AG04450 (cell line): ENCODE data around the gene PIGV. TPM values are rescaled to one million over a fixed set of nuclear protein-coding genes. Genes with fewer than 3 reads are reported as not detected.
A peak's percentile ranks its signal among the peaks of the same experiment; 100 is the strongest.
"Not testable (repeated sequence)": the region's sequence is repeated elsewhere in the genome, so short reads cannot be mapped to it uniquely, and the experiment has no call there.

Experiments used
- CTCF ChIA-PET: fragments of 300-600, 350-600 bp; formaldehyde crosslinking; extraction: SDS; loops from one replicate; lab custom pipeline; 2022; ENCODE audit warnings: antibody characterized with exemption, inconsistent platforms; lab: Charles Lee
- POLR2A ChIA-PET: fragments of 350-600 bp; formaldehyde crosslinking; extraction: SDS; loops from one replicate; lab custom pipeline; 2021; ENCODE audit warnings: antibody characterized with exemption, inconsistent platforms; lab: Yijun Ruan, JAX
- DNase-seq: peaks from one replicate; pipeline ENCODE4 v3.0.0-alpha.2; 2011; ENCODE audit warnings: low read depth, low spot score
- H3K27ac ChIP-seq: one replicate; pipeline ENCODE4 v1.5.1; 2012; ENCODE audit warnings: low read depth, low read length, control low read depth
- H3K27me3 ChIP-seq: one replicate; pipeline ENCODE4 v1.6.0; 2012; ENCODE audit warnings: low read length; ENCODE audit not compliant: control insufficient read depth, insufficient read depth
- H3K4me3 ChIP-seq: 2 replicates; pipeline ENCODE4 v1.5.1; 2011; ENCODE audit warnings: mild to moderate bottlenecking, low read depth, low read length, control low read depth
- H3K9me3 ChIP-seq: 2 replicates; pipeline ENCODE4 v1.5.1; 2012; ENCODE audit warnings: low read length; ENCODE audit not compliant: control insufficient read depth, insufficient read depth
- CTCF ChIP-seq: IDR thresholded peaks from 2 replicates; pipeline ENCODE4 v1.5.1; 2011; ENCODE audit warnings: low read depth, low read length, control low read depth, inconsistent platforms
- polyA plus RNA-seq: library from polyadenylated mRNA; depleted of rRNA; stranded (reverse); fragments of >200 nt; gene quantifications from 2 replicates; pipeline ENCODE4 v1.2.3, GENCODE V29; 2011

The PIGV gene
- polyA plus RNA-seq, 1 experiment: 17.8 TPM

- no peaks in the 10 kb centered on the region for H3K9me3 ChIP-seq
- ChIA-PET POLR2A (no interaction called here), CTCF (interaction anchor here (8.4 kb wide), 1 partner anchor 190 kb away, joined by 424 read pairs; no protein-coding TSS in a partner anchor)
- H3K27ac ChIP-seq: no peak overlapping the region
- no peak for TF ChIP-seq CTCF
- no peak for DNase-seq
- H3K4me3 ChIP-seq: no peak overlapping the region
- no peaks in the 10 kb centered on the region for H3K27me3 ChIP-seq
Measured at GRCh38 chr1:26792924-26793323, 5.2 kb downstream of the PIGV start.

GRCh38 chr1:26794391-26794790 lies 6.6 kb downstream of the PIGV start:
- TF ChIP-seq CTCF: no peak
- CTCF ChIA-PET: interaction anchor here (0.5 to 2.3 kb wide), 3 partner anchors 184 to 399 kb away, joined by 3 to 10 read pairs (median 5); no protein-coding TSS in a partner anchor
- DNase-seq: no peak
- POLR2A ChIA-PET: no interaction called here
- no peak overlapping the region for H3K27ac ChIP-seq
- no peak overlapping the region for H3K4me3 ChIP-seq
- H3K9me3 ChIP-seq: no peaks in the 10 kb centered on the region
- no peaks in the 10 kb centered on the region for H3K27me3 ChIP-seq

- Histone ChIP-seq H3K4me3 (no peak overlapping the region), H3K27ac (no peak overlapping the region), H3K27me3 (no peaks in the 10 kb centered on the region), H3K9me3 (no peaks in the 10 kb centered on the region)
- POLR2A ChIA-PET: interaction anchor here (1.0 kb wide), 1 partner anchor 10 kb away, joined by 3 read pairs; the partner anchor contains the start of gene PIGV
- no peak for TF ChIP-seq CTCF
- no peak for DNase-seq
- CTCF ChIA-PET: interaction anchor here (1.1 to 5.0 kb wide), 4 partner anchors 8 to 199 kb away, joined by 3 to 39 read pairs (median 6); no protein-coding TSS in a partner anchor
Measured at GRCh38 chr1:26797627-26798026, 9.9 kb downstream of the PIGV start.

- DNase-seq: no peak
- CTCF ChIA-PET: interaction anchor here (0.9 to 5.0 kb wide), 6 partner anchors 10 to 202 kb away, joined by 3 to 39 read pairs (median 14); no protein-coding TSS in a partner anchor
- H3K9me3 ChIP-seq: no peaks in the 10 kb centered on the region; the same call in 1 of the 2 replicates
- no peaks in the 10 kb centered on the region for H3K27me3 ChIP-seq
- H3K27ac ChIP-seq: peak overlapping the region; percentile 69
- POLR2A ChIA-PET: interaction anchor here (0.6 to 1.2 kb wide), 5 partner anchors 11 to 108 kb away, joined by 3 to 5 read pairs (median 3); partner anchors contain the start of gene GPN2
- TF ChIP-seq CTCF: no peak
- peak overlapping the region; percentile 32; the same call in 1 of the 2 replicates for H3K4me3 ChIP-seq
Measured at GRCh38 chr1:26799479-26800142, 11.9 kb downstream of the PIGV start.

- POLR2A ChIA-PET, CTCF ChIA-PET, H3K4me3 ChIP-seq, H3K9me3 ChIP-seq, H3K27ac ChIP-seq, H3K27me3 ChIP-seq, DNase-seq: not testable (repeated sequence)
Measured at GRCh38 chr1:26803932-26804331, 16.2 kb downstream of the PIGV start.
